ENCODE data around the gene DNAH9.

- TF ChIP-seq CTCF (IDR thresholded peaks at IDR 0.05) (no peak), POLR2A (IDR thresholded peaks at IDR 0.05) (no peak)
Measured at GRCh38 chr17:11813278-11813677, 215.0 kb downstream of the DNAH9 start.
